Stomach (tissue), 9 donors: ENCODE measurements around the gene MALL. TPM values are rescaled to one million over a fixed set of nuclear protein-coding genes. Genes with fewer than 3 reads are reported as not detected.
"Not testable (repeated sequence)": the region's sequence is repeated elsewhere in the genome, so short reads cannot be mapped to it uniquely, and the experiment has no call there.

Experiments
- DNase-seq, 2 donors: peaks; one replicate each; pipeline versions ENCODE4 v3.0.0 to v3.0.0-alpha.2; 2013 to 2019
- H3K27ac ChIP-seq, 5 donors: fragments of 200-600 bp in 4 of 5; sonication (generic) in 4 of 5; one replicate each; pipeline ENCODE4 v1.5.1; 2013 to 2019; ENCODE audit warnings: mild to moderate bottlenecking in 1 of 5, moderate library complexity in 1 of 5
- H3K27me3 ChIP-seq, 3 donors: fragments of 200-600 bp; sonication (generic); one replicate each; pipeline ENCODE4 v1.5.1; 2017 to 2019; ENCODE audit warnings: mixed run types in 1 of 3
- H3K36me3 ChIP-seq, 4 donors: fragments of 200-600 bp; sonication (generic); 1 replicate in 3 of 4; 2 replicates in 1 of 4; pipeline ENCODE4 v1.5.1; 2016 to 2019
- H3K4me1 ChIP-seq, 4 donors: fragments of 200-600 bp; sonication (generic); one replicate each; pipeline ENCODE4 v1.5.1; 2016 to 2019
- H3K4me3 ChIP-seq, 4 donors: fragments of 200-600 bp; sonication (generic) in 3 of 4; one replicate each; pipeline ENCODE4 v1.5.1; 2016 to 2019; ENCODE audit warnings: mild to moderate bottlenecking in 1 of 4
- H3K9me3 ChIP-seq, 4 donors: fragments of 200-600 bp; sonication (generic); one replicate each; pipeline ENCODE4 v1.5.1; 2016 to 2019
- WGBS, 5 donors: extraction: QIAGEN DNeasy Blood & Tissue Kit in 3 of 5; methylation state at CpG; one replicate each; pipeline versions ENCODE4 v1.1.5 to v1.1.7; 2013 to 2018; 5-methylcytosine and 5-hydroxymethylcytosine counted together
- intact Hi-C: fragments of 100-400 bp; cut with DNase I; formaldehyde crosslinking; loops from one replicate; pipeline ENCODE4 v1.15.1; 2023; ENCODE audit warnings: low total_unique reads
- polyA plus RNA-seq, 3 donors: library from polyadenylated mRNA; stranded (reverse); fragments of 200-250 nt; gene quantifications; one replicate each; pipeline ENCODE4 v1.2.3, GENCODE V29; 2013
- small RNA-seq, 4 donors: library from RNA; depleted of rRNA; stranded (forward); fragments of <200 nt; gene quantifications; one replicate each; pipeline ENCODE3, GENCODE V24; 2016
- total RNA-seq, 5 donors: library from RNA; depleted of rRNA; stranded (reverse); fragments of >200 nt; gene quantifications; one replicate each; pipeline versions ENCODE4 v1.1.0 to v1.2.3, GENCODE V29; 2014 to 2016
- donor health status: healthy with polysubstance abuse.
- donor health status: Bipolar disorder and iron deficiency.
- donor health status: healthy.

MALL gene
- total and polyA plus RNA-seq, 8 donors: 1.3 to 37.6 (median 2.7) TPM; not detected in 1

- H3K27ac ChIP-seq, H3K27me3 ChIP-seq, intact Hi-C loops, H3K4me1 ChIP-seq, DNase-seq, H3K4me3 ChIP-seq, H3K36me3 ChIP-seq, H3K9me3 ChIP-seq: not testable (repeated sequence)
- WGBS, 5 donors: no CpG with 5 or more reads among the region's 5 CpGs
These were observed 65.4 kb downstream of the MALL start for GRCh38 chr2:110050222-110050621.

- H3K4me3 ChIP-seq, H3K36me3 ChIP-seq, H3K4me1 ChIP-seq, H3K27me3 ChIP-seq, intact Hi-C loops, DNase-seq, H3K27ac ChIP-seq, H3K9me3 ChIP-seq: not testable (repeated sequence)
- WGBS, 5 donors: 64 to 100% (median 66%) methylated on average over 1 to 3 of the region's 5 CpGs; no CpG with 5 or more reads in 1 of the 5 donors
These were observed 65.9 kb downstream of the MALL start for GRCh38 chr2:110049769-110050168.

GRCh38 chr2:110048255-110049197 is 67.1 kb downstream of the MALL start:
- peak in 1 of 2 donors; percentile 0 for DNase-seq
- H3K36me3 ChIP-seq, H3K4me3 ChIP-seq, H3K9me3 ChIP-seq, H3K4me1 ChIP-seq, H3K27ac ChIP-seq, intact Hi-C loops, H3K27me3 ChIP-seq: not testable (repeated sequence)
- 80 to 93% (median 92%) methylated on average over 6 to 11 of the region's 16 CpGs for WGBS, 5 donors

GRCh38 chr2:110047225-110047624 is 68.4 kb downstream of the MALL start:
- H3K27me3 ChIP-seq, H3K4me1 ChIP-seq, H3K36me3 ChIP-seq, H3K4me3 ChIP-seq, H3K27ac ChIP-seq, H3K9me3 ChIP-seq, DNase-seq, intact Hi-C loops: not testable (repeated sequence)
- WGBS, 5 donors: no CpG with 5 or more reads among the region's 4 CpGs

GRCh38 chr2:110041941-110042660 is 73.5 kb downstream of the MALL start:
- H3K27ac ChIP-seq, H3K9me3 ChIP-seq, H3K4me1 ChIP-seq, H3K36me3 ChIP-seq, H3K27me3 ChIP-seq, intact Hi-C loops, H3K4me3 ChIP-seq, DNase-seq: not testable (repeated sequence)
- 100% methylated on average over 1 of the region's 10 CpGs; no CpG with 5 or more reads in 3 of the 5 donors for WGBS, 5 donors

- WGBS, 5 donors: 69 to 84% (median 75%) methylated on average over 4 to 6 of the region's 9 CpGs; no CpG with 5 or more reads in 2 of the 5 donors
- intact Hi-C loops: not testable (repeated sequence)
- DNase-seq: peak in 1 of 2 donors; percentile 1
These were observed 78.3 kb downstream of the MALL start for GRCh38 chr2:110037336-110037735.

GRCh38 chr2:110035384-110035783 is 80.2 kb downstream of the MALL start:
- H3K9me3 ChIP-seq, H3K4me1 ChIP-seq, H3K27me3 ChIP-seq, DNase-seq, intact Hi-C loops, H3K4me3 ChIP-seq, H3K36me3 ChIP-seq, H3K27ac ChIP-seq: not testable (repeated sequence)
- no CpG with 5 or more reads among the region's 6 CpGs for WGBS, 5 donors

More at GRCh38 chr2:110037336-110037735, 78.3 kb downstream of the MALL start:
- not testable (repeated sequence) for H3K36me3 ChIP-seq, H3K9me3 ChIP-seq, H3K27ac ChIP-seq, H3K4me1 ChIP-seq, H3K27me3 ChIP-seq, H3K4me3 ChIP-seq

GRCh38 chr2:110034935-110035334 is 80.7 kb downstream of the MALL start:
- H3K36me3 ChIP-seq, intact Hi-C loops, H3K9me3 ChIP-seq, H3K27me3 ChIP-seq, DNase-seq, H3K4me3 ChIP-seq, H3K4me1 ChIP-seq, H3K27ac ChIP-seq: not testable (repeated sequence)
- 83 to 92% (median 86%) methylated on average over 8 to 9 of the region's 10 CpGs; no CpG with 5 or more reads in 2 of the 5 donors for WGBS, 5 donors

Small RNA genes lying within 50 kb of the gene (small RNA-seq; reads per million reads assigned to genes)
- 0 reads per million in 4 donors for gene MIR4267
- 0 reads per million in 4 donors for gene MIR4436B1

Other genes with a start within 250 kb of the MALL start
- 1 to 10 TPM in 2 of 5 donors, not detected in 3; 2.6 to 3.6 TPM for gene LIMS3, start 217.1 kb downstream of the MALL start, total RNA-seq
- gene LIMS3, start 217.1 kb downstream of the MALL start, polyA plus RNA-seq: 1 to 10 TPM in 2 of 3 donors, under 1 TPM in 1; 0.50 to 2.7 (median 2.1) TPM
- gene NPHP1, start 89.2 kb upstream of the MALL start, total RNA-seq: 1 to 10 TPM in 2 of 5 donors, under 1 TPM in 2, not detected in 1; 0.58 to 5.5 (median 2.5) TPM
- gene NPHP1, start 89.2 kb upstream of the MALL start, polyA plus RNA-seq: 1 to 10 TPM; 1.5 to 4.5 (median 3.9) TPM
- 100 to 1,000 TPM in 3 of 5 donors, 10 to 100 TPM in 1, 1 to 10 TPM in 1; 6.4 to 426 (median 123) TPM for gene MTLN, start 96.7 kb upstream of the MALL start, total RNA-seq
- gene MTLN, start 96.7 kb upstream of the MALL start, polyA plus RNA-seq: 100 to 1,000 TPM; 122 to 215 (median 204) TPM